Measurements from ENCODE around the gene C1QTNF5.

GRCh38 chr11:119337581-119338317, 2.9 kb downstream of the C1QTNF5 start:
- TF ChIP-seq CTCF (IDR thresholded peaks at IDR 0.05 in 4 of 5, conservative IDR thresholded peaks at IDR 0.05 in 1 of 5) (no peak), POLR2A (IDR thresholded peaks at IDR 0.05) (no peak)

Measured in gastrocnemius medialis (tissue), 4 donors.